Endometrial microvascular endothelial cells (primary cell): ENCODE results near the gene WDR26. TPM values are rescaled to one million over a fixed set of nuclear protein-coding genes. Genes with fewer than 3 reads are reported as not detected.

Experiments
- in situ Hi-C: cut with HindIII; loops from 2 replicates; pipeline ENCODE4 v1.10.0; 2017; ENCODE audit warnings: low sequenced_read_pairs, low pct_unique_long_range_greater_than_20kb; ENCODE audit errors: inconsistent ontology term
- total RNA-seq: library from RNA; depleted of rRNA; stranded (reverse); fragments of >200 nt; gene quantifications from one replicate; pipeline ENCODE4 v1.2.3, GENCODE V29; 2015; ENCODE audit errors: inconsistent ontology term

Gene WDR26
- total RNA-seq, 1 donor from 2014 or later, result 38.7 TPM

DNA sequence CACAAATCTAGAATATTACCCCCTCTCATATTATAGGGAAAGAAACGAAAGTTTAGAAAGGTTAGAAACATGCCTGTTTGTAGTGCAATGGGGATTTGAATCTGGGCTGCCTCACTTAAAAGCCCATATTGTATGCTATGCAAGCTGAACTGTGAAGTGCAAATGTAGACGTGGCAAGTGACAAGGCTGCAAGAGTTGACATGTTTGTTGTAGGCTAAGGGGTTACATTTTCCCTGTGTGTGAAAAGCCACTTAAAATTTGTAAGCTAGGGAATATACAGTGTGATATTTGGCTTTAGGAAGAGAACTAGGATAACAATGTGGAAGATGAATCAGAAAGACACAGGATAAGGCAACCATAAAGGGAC, 29.0 kb downstream of the WDR26 start:
- in situ Hi-C loops, result no loop called here

DNA sequence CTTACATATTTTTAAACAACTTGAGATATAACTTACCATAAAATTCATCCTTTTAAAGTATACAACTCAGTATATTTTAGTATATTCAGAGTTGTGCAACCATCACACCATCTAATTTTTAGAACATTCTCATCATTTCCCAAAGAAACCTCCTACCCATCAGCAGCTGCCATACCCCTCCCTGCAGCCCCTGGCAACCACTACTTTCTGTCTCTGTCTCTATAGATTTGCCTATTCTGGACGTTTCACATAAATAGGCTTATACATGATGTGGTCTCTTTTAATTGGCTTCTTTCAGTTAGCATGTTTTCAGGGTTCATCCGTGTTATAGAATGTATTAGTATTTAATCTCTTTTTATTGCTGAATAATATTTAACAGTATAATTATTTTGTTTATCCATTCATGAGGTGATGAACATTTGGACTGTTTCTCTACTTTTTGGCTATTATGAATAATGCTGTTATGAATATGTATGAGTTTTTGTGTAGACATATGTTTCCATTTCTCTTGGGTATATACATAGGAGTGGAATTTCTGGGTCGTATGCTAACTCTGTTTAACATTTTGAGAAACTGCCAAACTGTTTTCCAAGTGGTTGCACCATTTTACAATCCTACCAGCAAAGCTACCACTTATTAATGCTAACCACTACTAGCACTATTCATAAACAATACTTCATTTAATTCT, 29.5 kb downstream of the WDR26 start:
- in situ Hi-C loops, result no loop called here

DNA sequence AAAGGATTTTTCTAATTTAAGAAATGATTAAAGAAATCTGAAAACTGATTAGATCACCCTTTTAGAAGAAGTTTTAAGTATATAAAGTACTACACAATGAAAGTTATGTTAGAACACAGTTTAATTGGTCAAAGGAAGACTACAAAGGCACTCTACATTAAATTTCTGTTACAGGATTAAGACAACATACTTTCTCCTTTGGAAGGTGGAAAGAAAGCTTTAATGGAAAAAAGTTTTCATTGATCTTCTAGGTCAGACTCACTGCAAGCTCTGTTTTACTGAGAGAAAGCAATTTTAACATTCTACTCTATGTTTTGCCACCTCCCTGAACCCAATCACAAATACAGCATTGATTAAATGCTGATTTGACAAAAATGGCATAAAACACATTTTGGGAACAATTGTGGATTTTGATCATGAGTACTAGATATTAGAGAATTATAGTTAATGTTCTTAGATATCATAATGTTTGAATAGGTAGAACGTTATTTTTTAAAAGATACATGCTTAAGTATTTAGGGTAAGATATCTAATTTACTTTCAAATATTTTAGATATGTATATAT, 32.0 kb downstream of the WDR26 start:
- in situ Hi-C loops, result no loop called here

DNA sequence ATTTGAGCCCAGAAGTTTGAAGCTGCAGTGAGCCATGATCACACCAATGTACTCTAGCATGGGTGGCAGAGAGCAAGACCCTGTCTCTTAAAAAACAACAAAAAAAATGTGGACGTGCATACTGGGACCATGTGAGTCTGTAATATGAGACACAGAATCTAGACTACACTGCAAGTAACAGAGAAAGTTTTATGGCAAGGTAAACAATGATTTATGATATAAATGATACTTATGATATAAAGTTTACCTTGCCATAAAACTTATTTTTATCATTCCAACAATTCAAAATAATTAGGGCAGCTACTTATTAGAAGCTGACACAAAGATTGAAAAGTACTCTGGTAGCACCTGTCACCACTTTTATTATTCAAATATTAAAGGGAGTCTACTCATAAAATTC, 34.7 kb downstream of the WDR26 start:
- in situ Hi-C loops, result no loop called here

DNA sequence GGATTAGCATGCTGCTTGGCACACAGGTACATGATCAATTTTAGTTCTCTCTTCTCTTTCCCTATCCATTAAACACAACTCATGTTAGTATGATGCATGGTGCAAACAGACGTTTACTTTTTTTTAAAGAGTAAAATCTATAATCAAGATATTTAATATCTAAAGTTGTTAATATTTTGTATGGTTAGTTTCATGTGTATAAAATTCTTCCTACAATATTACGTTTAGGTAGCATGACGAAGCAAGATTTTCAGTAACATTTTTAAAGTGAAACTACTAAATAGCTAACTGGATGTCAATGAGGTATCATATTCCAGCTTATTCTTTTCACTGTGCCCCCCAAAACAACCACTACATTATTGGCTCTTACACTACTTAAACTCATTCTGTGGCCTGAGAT, 41.3 kb downstream of the WDR26 start:
- in situ Hi-C loops, result no loop called here

DNA sequence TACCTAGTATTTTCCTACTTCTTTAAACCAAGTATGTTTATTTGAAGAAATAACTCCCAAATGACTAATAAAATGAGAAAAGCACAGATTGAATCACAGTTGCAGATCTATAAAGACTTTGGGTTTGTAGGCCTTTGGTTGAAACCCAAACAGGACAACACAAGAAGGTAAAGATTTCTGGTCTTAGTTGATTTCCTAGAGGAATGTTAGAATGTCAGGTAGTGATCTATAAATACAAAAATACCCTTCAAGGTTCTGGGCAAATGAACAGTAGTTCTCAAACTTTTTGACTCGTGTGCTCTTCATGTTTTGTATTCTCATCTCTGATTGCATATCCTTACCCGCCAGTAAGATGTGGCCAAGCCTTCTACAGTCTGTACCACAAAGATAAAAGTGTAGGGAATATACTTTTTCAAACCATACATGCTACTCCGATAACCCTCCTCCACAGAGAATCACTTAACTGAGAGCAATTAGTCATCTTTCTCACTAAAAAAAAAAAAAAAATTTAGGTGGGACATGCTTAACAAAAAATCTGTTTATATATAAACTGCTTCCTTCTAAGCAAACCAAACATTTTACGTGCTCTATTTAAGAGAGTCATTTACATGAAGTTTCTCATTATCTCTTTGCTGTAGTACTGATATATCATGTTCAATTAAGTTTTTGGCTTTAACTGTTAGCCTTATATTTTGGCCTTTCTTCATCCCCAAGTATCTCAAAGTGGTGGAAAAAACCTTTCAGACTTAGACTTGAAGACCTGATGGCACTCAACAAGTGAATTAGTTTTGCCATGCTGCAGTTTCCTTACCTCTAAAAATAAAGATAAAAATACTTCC, 42.0 kb downstream of the WDR26 start:
- in situ Hi-C loops, result no loop called here

DNA sequence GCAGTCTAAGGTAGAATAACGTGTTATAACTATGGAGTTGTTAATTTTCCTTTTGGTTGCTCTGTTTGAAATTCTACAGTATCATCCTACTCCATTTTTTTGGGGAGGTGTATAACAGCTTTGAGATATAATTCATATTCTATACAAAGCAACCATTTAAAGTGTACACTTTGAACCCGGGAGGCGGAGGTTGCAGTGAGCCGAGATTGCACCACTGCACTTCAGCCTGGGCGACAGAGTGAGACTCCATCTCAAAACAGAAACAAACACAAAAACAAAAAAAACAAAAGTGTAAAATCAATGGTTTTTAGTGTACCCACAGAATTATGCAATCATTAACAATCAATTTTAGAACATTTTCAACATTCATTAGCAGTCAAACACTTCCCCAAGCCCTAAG, 44.1 kb downstream of the WDR26 start:
- in situ Hi-C loops, result no loop called here

DNA sequence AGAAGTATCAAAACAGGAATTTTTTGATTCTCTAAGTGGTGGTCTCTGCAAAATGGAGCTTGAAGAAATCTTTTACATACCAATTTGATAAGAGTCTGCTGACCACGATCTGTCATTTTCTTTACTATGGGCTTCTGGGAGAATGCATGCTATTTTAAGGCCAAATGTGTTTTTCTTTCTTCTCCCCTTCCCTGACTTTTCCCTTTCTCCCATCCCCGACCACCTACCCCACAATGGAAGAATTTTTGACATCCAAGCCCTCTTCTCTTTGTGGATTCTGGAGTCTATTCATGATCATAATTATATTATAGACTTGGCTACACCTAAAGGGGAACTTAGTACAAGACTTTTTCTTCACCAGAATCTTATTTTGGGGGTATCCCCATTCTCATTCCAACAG, 46.7 kb downstream of the WDR26 start:
- in situ Hi-C loops, result no loop called here

DNA sequence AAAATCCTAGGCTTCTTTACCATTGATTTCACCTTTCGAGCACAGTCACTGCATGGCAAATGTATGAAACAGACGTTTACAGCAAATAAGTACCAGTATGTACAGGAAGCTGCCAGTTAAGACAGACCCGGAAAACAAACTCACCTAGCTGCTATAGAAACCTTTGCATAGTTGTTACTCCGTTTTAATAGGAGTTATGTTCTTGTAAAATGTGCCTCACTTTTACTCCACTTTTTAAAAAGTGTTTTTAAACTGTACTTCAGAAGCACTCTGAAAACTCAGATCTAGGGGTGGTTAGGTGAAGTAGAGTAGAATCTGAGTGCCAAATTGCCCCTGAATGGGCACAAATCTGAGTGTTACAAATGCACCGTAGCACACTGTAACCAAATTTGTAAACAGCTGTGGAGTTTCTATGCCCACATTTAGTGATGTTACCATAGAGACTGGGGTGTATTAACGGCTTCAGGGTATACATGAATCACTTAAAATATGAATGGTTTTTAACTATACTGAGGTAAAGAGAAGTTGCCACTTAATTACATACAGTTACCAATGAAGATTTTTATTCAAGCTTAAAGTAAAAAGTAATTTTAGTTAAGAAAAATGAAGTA, 47.2 kb downstream of the WDR26 start:
- in situ Hi-C loops, result no loop called here

DNA sequence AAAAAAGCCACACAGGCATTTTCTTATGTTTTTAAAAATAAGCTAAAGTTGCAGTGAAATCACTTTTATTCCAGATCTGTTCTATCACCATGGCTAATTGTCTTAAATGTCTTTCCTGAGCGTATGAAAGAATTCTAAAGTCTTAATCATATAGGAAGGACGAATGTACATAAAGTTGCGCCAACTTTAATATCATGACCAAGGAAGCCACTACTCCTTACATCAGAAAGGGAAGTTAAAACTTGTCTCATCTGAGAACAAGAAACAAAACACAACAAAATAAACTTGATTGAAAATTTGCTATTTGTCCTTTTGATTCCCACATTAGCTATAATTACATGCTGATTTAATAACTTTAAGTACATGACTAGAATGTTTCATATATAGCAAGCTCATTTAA, 51.4 kb downstream of the WDR26 start:
- in situ Hi-C loops, result no loop called here

DNA sequence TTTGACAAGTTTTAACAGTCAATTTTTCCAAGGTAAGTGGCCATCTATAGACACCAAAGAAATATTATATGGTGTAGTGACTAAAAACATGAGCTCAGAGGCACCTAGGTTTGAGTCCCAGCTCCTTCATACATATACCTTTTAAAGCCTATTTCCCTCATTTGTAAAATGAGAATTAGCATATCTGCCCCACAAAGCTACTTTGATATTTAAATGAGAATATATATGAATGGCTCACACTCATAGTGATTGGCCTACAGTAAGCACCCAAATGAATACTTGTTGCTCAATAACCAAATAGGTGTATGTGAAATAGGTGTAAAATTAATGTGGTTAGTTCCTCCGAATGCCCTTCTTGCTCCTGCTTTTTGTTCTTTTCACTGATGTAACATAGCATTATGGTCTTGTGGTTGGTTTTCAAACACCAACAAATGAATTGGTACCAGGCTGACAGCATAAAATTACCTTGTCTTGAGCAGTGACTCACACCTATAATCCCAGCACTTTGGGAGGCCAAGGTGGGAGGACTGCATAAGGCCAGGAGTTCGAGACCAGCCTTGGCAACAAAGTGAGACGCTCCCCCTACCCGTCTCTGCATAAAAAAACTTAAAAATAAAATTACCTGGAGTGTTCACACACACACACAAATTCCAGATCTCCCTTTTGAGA, 52.6 kb downstream of the WDR26 start:
- in situ Hi-C loops, result no loop called here

DNA sequence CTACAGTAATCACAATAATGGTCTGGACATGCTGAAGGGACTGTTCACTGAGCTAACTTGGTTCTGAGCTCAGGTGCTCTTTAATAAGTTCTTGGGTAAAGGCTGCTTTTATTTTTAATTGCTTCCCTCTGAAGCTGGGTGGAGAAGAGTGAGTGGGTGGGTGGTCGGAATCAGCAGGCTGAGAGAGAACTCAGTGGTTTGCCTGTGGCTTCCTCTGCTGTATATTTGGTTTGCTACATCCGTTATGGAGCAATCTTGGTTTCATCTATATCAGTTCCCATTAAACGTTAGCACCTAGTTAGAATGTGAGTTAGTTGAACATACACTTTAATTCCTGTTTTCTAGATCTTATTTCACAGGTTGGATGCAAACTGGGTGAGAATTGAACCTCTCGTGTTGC, 54.6 kb downstream of the WDR26 start:
- in situ Hi-C loops, result no loop called here

DNA sequence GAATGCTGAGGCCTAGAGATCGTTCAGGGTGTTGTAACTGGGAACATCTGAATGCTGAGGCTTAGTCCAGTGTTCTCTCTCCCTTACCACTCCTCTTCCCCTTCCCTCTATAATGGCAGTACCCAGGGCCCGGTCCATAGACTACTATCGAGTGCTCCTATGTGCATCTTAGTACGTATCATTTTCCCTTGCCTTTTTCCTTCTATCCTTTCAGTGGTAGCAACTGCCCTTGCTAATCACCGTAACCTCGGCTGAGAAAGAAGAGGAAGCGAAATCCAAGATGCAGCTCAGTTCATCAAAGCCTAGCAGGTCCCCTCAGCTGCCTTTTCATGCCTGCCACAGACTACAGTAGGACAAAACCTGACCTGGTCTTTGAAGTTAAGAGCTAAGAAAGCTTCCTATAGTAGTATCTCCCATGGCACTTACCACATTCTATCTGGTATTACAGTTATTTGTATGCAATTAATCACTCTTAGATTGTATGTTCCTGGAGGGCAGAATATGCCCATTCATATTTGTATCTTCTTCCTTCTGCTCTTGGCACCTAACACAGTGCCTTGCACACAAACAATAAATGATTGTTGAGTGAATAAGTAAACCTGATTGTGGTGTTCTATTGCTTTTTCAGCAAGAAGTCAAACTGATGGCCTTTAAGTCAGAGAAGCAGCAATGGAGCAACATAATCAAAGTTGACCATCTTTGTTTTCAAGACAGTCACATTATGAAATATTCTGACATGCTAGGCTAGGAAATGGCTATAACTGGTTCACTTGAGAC, 55.6 kb downstream of the WDR26 start:
- in situ Hi-C loops, result no loop called here

DNA sequence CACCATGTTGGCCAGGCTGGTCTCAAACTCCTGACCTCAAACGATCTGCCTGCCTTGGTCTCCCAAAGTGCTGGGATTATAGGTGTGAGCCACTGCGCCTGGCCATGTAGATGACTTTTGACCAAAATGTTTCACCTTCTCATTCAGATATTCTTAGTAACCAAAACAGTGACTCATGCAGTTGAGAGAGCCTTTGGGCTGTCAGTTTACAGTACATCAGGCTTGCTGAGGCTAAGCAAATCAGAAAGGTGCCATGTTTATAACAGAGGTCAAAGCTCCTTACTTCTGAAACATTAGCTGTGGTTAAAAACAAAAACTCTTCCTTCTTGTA, 57.0 kb downstream of the WDR26 start:
- in situ Hi-C loops, result no loop called here

DNA sequence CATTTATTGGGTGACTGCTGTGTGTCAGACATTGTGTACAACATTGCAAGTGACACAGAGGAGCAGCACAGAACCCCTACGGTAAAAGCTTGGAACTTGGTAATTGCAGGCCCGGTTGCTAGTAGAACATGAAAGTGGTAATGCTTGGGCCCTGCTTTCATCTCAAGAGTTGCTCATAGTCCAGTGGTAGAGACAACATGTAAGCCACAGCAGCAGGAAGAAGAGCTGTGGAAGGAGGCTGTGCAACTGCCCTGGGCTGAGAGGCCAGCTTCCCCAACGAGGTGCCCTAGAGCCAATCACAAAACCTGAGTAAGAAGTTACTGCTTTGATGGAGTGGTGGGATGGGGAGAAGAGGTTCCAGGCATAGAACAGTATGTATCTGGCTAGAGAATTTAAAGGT, 59.5 kb downstream of the WDR26 start:
- in situ Hi-C loops, result no loop called here

DNA sequence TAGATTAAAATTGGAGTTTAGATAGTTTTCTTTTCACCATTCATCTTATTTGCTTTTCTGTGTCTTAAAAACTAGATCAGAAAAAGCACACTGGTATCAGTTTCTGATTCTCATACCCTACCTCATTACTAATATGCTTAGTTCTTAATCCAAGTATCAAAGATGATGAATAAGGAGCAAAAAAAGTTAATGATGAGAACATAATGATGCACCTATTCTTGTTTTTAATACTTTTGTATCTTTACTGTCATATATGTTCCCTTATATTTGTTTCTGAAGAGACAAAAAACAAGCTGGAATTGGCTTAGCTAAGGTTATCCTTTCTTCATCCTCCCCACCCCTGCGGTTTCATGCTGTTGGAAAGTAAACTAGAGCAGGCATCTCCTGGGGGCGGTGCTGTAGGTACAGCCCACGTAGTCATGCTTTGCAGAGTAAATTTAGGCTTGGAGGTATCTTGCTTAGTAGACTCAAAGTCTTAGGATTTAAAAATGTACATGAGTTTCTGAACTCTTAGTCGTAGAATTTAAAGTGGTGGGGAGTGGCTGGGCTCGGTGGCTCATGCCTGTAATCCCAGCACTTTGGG, 61.5 kb downstream of the WDR26 start:
- in situ Hi-C loops, result no loop called here

DNA sequence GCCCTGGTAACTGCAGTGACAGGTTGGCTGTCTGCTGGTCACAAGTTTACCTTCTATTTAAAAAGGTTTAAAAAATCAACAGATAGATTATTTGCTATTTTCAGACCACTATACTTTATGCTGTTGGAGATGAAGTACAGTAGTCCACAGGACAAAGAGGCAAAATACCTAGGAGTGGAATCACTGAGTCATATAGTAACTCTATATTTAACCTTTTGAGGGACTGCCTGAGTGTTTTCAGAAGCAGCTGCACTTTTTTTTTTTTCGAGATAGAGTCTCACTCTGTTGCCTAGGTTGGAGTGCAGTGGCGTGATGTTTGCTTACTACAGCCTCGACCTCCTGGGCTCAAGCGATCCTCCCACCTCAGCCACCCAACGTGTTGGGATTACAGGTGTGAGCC, 66.2 kb downstream of the WDR26 start:
- in situ Hi-C loops, result no loop called here

DNA sequence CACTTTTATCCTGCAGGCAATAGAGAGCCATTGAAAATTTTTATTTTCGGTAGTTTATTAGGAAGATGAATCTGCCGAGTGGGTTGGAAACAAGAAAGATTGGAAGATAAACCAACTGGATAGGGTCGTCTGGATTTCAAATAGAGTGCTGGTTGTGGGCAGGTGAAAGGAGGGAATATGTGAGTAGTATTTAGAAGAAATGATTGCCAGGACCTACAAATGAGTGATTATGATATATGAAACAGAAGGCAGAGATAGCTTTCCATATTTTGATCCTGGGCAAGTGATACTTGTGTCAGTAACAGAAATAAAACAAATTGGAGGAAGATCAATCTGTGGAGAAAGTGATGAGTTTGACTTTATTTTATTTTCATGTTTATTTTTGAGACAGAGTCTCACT, 75.4 kb downstream of the WDR26 start:
- in situ Hi-C loops, result no loop called here
